ENCODE results near the gene SLC4A11. TPM values are rescaled to one million over a fixed set of nuclear protein-coding genes. Genes with fewer than 3 reads are reported as not detected.

The SLC4A11 gene
- polyA plus RNA-seq, 1 of the 3 experiments (the other 2 are of a cell fraction) = 2.7 TPM

- Histone ChIP-seq H2AFZ (ENCODE audit: low read depth) (no peak overlapping the region), H3K4me2 (no peak overlapping the region), H3K4me3 (ENCODE audit: low read depth in 2 of 2, low read length in 1 of 2) (no peak overlapping the region), H3K9me3 (no peaks in the 10 kb centered on the region), H3K36me3 (replicated peaks in 1 of 2; ENCODE audit: control insufficient read depth in 1 of 2, insufficient read depth in 2 of 2, low read length in 1 of 2) (peaks cover 8 to 57% of the 10 kb centered on the region in 2 experiments), H3K79me2 (ENCODE audit: insufficient read depth) (0 out of 2 replicates have a peak, but pooled peaks cover 3% of the 10 kb centered on the region), H3K27me3 (ENCODE audit: insufficient read depth) (no peaks in the 10 kb centered on the region), H3K9ac (no peak overlapping the region), H3F3A (replicated peaks; ENCODE audit: insufficient read depth) (no peaks in the 10 kb centered on the region), H3K4me1 (ENCODE audit: control insufficient read depth in 1 of 2, insufficient read depth in 2 of 2, low read depth in 1 of 2, low read length in 1 of 2) (no peaks in the 10 kb centered on the region), H3K9me2 (no peaks in the 10 kb centered on the region), H3K27ac (ENCODE audit: low read depth in 2 of 2, low read length in 1 of 2) (no peak overlapping the region), H4K20me1 (ENCODE audit: insufficient read depth) (no peaks in the 10 kb centered on the region)
- ChIA-PET CTCF (interaction anchor here (1.3 kb wide), 1 partner anchor 25 kb away, joined by 3 read pairs; no protein-coding TSS in a partner anchor), POLR2A (no interaction called here)
- 94% methylated on average over 14 of the region's 14 CpGs for WGBS (ENCODE audit: low lambda C conversion rate)
- DNase-seq = no peak
- TF ChIP-seq POLR2AphosphoS5 (IDR thresholded peaks at IDR 0.05; ENCODE audit: low read depth, low read length) = no peak
- no peak for TF ChIP-seq NFIC (IDR thresholded peaks at IDR 0.05; ENCODE audit: borderline replicate concordance)
- no peak for TF ChIP-seq FOSL2 (IDR thresholded peaks at IDR 0.05; ENCODE audit: borderline replicate concordance, low read depth)
- no peak for TF ChIP-seq JUND (IDR thresholded peaks at IDR 0.05)
- no peak for TF ChIP-seq CHD2 (IDR thresholded peaks at IDR 0.05; ENCODE audit: low read length, partially characterized antibody)
- TF ChIP-seq CTCF (IDR thresholded peaks at IDR 0.05) = no peak
- no peak for TF ChIP-seq TAF1 (IDR thresholded peaks at IDR 0.05; ENCODE audit: borderline replicate concordance, low read depth, low read length)
- TF ChIP-seq MXI1 (IDR thresholded peaks at IDR 0.05; ENCODE audit: low read depth, low read length) = no peak
- no peak for TF ChIP-seq SMC3 (IDR thresholded peaks at IDR 0.05; ENCODE audit: low read depth, low read length)
- TF ChIP-seq GABPA (IDR thresholded peaks at IDR 0.05; ENCODE audit: low read depth) = no peak
- TF ChIP-seq USF2 (IDR thresholded peaks at IDR 0.05; ENCODE audit: borderline replicate concordance, low read depth, low read length) = no peak
- TF ChIP-seq RCOR1 (IDR thresholded peaks at IDR 0.05; ENCODE audit: low read length) = no peak
- TF ChIP-seq RXRA (IDR thresholded peaks at IDR 0.05; ENCODE audit: borderline replicate concordance, low read depth) = no peak
- no peak for TF ChIP-seq SIN3A (IDR thresholded peaks at IDR 0.05; ENCODE audit: borderline replicate concordance, low read depth, low read length)
- no peak for TF ChIP-seq USF1 (IDR thresholded peaks at IDR 0.05; ENCODE audit: borderline replicate concordance, low read depth)
- no peak for TF ChIP-seq FOXJ3 (CRISPR knock-in tag; IDR thresholded peaks at IDR 0.05)
- no peak for TF ChIP-seq NRF1 (IDR thresholded peaks at IDR 0.05; ENCODE audit: low read depth, low read length)
- TF ChIP-seq RFX5 (IDR thresholded peaks at IDR 0.05; ENCODE audit: low read length) = no peak
- no peak for TF ChIP-seq TCF12 (IDR thresholded peaks at IDR 0.05)
- TF ChIP-seq YY1 (IDR thresholded peaks at IDR 0.05; ENCODE audit: low read depth) = no peak
These were observed 45.0 kb downstream of the SLC4A11 start for GRCh38 chr20:3193806-3194616.
